NCI-H2171 treated with DMSO at 0.1 percent for 48 hours (cell line): ENCODE measurements around the gene CDH12.
"Not testable (repeated sequence)": the region's sequence is repeated elsewhere in the genome, so short reads cannot be mapped to it uniquely, and the experiment has no call there.

Experiments used
- DNase-seq: peaks from one replicate; lab custom pipeline; 2025; lab: John Stamatoyannopoulos, UW

CDH12 gene

GRCh38 chr5:22010808-22011207, 842.3 kb downstream of the CDH12 start:
- DNase-seq: not testable (repeated sequence)

DNA sequence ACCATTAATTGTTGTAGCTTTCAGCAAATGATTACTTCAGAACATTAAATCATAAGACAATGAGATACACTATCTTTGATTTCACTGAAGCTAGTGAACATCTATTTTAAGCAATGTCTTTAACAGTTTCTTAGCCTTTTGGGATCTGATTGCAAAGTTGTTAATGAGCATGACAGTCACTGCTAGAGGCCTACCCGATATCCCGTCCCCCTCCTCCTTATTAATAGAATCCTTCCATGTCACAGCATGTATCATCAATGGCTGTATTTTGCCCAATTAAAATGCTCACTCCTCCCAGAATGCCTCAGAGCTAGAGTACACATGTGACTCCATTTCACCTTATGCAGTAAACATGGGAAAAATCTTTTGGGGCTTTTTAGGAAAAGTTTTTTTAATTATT, 852.0 kb downstream of the CDH12 start:
- DNase-seq: not testable (repeated sequence)

DNA sequence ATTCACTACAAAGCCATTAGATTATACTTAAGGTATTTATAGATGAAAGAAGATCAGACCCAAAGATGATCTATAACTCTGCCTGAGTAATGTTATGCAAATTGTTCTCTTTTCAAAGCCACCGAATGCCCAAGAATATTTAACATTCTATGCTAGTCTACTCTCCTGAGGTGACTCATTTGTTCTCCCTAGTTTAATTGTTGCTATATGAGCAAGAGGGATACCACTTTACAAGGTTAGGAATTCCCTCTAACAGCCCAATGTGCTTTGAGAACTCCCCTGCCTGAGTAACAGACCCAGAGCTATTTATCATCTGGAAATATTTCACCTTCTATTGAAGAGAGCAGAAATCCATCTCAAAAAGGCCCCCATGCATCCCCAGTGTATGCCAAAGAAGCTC, 867.3 kb downstream of the CDH12 start:
- DNase-seq: not testable (repeated sequence)

DNA sequence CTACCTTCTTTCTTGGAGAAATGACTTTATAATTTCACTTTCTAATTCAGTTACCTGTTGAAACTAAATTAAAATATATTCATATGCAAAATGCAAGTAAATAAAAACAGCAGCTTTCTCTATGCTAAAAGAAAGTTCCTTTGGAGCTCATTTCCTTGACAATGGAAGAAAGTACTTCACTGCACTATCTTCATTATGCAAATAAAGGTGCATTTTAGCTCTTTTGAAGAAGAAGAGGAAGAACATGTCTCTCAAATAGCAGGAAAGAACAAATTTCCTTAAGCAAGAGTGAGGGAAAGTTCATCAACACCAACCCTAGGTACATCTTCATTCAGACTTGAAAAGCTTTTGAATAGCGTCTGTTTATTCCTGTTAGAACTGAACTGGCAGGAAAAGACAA, 901.6 kb downstream of the CDH12 start:
- DNase-seq: not testable (repeated sequence)

GRCh38 chr5:21931116-21931515, 922.0 kb downstream of the CDH12 start:
- DNase-seq: peak; percentile 100

DNA sequence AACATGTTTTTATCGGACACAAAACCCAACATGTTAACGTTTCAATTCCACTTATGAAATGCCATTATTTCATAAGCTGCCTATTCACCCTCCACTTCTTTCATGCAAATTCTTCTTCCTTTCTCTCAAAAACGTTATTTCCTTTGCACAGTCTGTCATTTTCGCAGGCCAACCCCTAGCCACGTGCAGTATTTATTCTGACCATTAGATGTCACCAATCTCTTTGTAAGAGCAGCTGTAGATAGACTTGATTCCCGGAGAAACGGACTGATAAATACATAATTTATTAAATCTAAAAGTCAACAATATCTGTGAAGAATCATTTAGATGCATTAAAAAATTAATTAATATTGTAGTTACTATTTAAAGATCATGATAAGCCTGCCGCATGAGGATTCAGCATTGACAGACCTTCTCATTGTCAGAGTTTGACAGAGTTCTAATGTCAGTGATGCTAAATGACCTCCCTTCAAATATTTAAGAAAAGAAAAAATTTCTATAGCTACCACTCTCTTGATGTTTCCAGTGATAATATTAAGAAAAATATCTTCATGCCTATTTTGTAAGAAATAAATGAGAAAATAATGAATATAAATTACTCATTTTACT, 933.6 kb downstream of the CDH12 start:
- peak; percentile 88 for DNase-seq

- no peak for DNase-seq
Observed at GRCh38 chr5:21918451-21918850, 934.7 kb downstream of the CDH12 start.

- no peak for DNase-seq
Observed at GRCh38 chr5:21910731-21911130, 942.4 kb downstream of the CDH12 start.

DNA sequence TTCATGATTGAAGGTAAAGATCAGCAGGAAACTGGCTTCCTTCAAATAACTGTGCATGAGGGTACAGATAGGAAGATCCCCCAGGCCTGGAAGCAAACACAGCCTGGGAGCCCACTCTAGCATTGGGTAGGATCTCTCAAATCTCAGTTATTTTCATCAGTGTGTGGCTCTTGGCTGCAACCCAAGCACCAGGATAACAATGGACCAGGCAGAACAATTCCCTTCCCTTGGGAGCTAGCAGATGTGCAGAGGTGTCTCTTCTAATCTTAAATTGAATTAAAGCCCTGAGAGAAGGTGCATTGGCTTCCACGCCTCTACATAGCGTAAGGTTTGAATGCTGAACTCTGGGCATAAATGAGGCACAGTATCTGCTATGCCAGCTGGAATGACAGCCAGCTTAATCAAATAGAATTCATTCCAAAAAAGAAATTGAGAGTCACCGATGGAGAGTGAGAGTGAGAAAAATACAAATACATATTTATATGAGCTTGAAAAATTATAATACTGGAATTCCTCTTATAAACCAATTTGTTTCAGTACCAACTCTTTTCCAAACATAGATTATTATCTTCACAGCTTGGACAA, 957.3 kb downstream of the CDH12 start:
- peak; percentile 79 for DNase-seq

DNA sequence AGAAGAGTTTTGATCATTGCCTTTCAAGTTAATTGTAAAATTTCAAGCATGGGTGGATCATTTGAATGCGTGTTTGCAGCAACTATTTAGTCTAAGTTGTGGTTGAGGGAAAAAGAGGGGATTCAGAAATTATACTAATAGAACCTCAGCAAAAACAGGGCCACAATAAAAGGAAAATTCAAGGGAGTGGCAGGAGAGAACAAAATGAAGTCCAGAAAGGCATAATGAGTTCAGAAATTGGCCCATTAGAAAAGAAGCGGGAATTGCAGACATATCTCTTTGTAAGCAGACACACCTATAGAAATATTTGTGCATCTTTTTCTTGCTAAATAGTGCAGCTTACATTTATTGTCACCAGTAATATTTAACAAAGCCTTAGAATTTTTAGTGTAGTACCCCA, 960.0 kb downstream of the CDH12 start:
- no peak for DNase-seq

DNA sequence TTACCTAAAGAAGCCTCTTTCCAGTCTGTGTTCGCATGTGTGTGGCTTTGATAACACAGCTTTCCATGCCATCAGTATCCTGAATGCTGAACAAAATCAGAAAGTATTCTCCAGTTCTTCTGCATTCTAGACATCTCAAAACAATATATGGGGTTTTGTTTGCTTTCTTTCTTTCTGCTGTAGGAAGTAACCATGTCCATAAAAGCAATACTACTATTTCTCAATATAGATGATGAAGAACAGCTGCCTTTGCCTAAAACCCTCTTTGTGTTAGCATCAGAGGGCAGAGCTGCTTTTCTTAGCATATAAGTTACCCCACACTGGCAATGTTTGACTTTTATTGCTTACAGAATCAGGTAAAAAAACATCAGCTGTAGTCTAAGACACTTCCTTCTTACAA, 963.6 kb downstream of the CDH12 start:
- DNase-seq: no peak

GRCh38 chr5:21882074-21882745, 970.9 kb downstream of the CDH12 start:
- no peak for DNase-seq

GRCh38 chr5:21880164-21880563, 973.0 kb downstream of the CDH12 start:
- no peak for DNase-seq

DNA sequence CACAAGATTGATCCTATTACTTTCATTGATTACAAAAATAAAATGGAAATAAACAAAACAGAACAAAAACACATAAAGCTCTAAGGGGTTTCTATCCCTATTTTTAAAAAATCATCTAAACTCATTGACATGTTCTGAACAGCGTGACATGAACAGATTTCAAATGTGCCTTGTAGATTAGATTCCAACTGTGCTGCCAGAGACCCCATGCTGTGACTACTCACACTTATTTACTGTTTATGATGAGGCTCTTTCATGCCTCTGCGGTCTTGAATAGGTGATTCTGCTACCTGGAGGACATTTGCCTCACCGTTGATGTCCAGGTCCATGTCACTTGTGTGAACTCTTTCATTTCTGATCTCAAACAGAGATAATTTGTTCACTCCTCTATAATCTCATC, 990.2 kb downstream of the CDH12 start:
- peak; percentile 83 for DNase-seq

GRCh38 chr5:21858441-21858840, 994.7 kb downstream of the CDH12 start:
- no peak for DNase-seq

GRCh38 chr5:21856987-21857386, 996.2 kb downstream of the CDH12 start:
- DNase-seq: peak; percentile 98

GRCh38 chr5:21847300-21847699, 1005.8 kb downstream of the CDH12 start:
- no peak for DNase-seq

DNA sequence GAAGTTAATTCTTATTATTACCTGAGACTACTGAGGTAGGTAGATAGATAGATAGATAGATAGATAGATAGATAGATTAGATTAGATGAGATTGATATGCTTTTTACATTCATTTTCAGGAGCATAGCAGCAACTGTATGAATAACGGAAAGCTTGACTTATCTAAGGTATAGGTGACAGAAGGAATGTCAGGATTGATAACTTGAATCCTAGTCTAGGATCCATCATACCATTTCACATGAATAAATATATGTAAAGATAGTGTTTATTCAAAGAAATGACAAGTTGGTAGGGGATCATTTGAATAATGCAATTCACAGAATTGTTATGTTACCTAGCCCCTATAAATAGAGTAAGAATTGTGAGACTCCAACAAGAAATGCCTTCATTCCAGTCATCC, 1008.2 kb downstream of the CDH12 start:
- no peak for DNase-seq

DNA sequence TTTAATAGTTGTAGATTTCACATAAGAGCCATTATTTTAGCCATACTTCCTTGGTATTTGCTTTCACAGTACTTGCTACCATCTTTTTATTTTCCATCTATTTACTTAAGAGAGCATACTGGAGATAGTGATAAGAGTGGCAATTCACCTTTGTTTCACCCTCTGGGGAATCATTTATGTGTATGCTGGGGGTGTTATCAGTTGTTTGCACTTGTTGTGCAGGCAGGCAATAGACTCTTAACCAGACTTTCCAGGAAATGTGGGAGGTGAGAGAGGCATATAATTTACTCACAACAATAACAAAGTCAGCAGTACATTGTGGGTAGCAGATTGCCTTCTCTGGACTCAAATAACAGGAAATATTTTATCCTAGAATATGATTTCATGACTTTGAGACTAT, 1018.3 kb downstream of the CDH12 start:
- DNase-seq: peak; percentile 22

DNA sequence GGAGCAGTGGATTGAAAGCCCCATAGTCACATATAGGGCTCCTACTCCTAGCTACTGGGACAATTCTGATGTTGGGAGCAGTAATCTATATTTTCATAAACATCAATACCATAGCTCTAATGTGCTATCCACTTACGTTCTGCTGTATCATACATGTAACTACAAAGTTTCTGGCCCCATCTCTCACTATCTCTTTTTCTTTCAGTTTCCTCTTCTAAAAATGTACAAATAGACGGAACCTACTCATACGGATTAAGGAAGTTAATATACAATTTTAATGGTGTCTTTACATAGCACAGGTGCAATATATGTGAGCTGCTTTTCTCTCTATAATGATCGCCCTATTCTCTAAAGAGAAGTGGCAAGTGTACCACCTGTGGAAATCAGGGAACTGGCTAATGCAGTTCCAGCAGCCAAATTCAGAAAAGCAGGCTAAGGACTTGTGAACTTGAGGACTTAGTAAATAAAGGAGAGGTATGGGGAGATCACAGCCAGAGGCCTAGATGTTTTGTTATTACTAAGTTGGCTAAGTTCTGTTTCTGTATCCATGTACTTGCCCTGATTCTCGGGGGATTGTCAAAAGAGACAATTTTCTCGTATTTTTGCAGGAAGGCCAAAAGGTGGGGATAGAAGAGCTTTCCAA, 1021.9 kb downstream of the CDH12 start:
- DNase-seq: no peak

DNA sequence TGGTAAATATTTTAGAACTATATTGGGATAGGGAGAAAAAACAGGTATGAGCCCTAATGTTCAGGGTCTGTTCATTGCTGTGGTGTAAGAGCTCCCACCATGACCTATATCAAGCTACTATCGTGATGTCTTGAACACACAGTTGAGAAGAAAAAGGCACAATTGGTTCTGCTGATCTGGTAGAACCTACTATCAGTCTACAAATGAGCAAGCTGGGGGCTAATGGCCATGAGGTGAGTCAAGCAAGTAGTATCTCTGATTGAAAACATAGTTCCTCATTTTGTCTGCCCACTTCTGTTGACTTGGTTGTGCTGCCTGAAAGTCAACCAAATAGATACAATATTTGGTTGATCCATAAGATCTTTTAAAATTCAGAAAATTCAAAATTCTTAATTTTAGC, 1026.3 kb downstream of the CDH12 start:
- no peak for DNase-seq

DNA sequence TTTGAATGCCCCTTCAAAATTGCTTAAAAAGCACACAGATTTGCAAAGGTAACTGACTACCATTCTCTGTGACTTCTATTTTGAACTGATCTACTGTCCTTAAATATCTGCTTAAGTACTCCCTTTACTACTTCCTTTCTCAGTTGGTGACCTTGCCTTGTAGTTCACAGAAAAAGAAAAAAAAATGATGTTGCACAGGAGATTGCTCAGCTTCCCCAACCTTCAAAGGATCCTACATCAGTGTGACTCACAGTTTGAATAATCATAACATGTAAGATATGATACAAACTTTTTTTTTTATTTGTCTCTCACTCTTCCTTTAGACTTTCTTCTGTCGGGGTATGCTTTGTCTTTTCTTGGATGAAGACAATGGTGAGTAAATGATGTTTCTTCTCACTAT, 1029.6 kb downstream of the CDH12 start:
- DNase-seq: peak; percentile 40

- peak; percentile 55 for DNase-seq
Observed at GRCh38 chr5:21823076-21823574, 1030.0 kb downstream of the CDH12 start.
